NCI-H2029 (cell line): ENCODE data around the gene CTNNA3.

ENCODE experiments used
- DNase-seq: peaks from one replicate; lab custom pipeline; 2025; lab: John Stamatoyannopoulos, UW

The CTNNA3 gene

GRCh38 chr10:67015225-67015624 is 680.8 kb downstream of the CTNNA3 start:
- no peak for DNase-seq

GRCh38 chr10:67011981-67012380 is 684.0 kb downstream of the CTNNA3 start:
- no peak for DNase-seq

GRCh38 chr10:67011480-67011879 is 684.5 kb downstream of the CTNNA3 start:
- DNase-seq: no peak

- no peak for DNase-seq
Observed at GRCh38 chr10:67005981-67006380, 690.0 kb downstream of the CTNNA3 start.

DNA sequence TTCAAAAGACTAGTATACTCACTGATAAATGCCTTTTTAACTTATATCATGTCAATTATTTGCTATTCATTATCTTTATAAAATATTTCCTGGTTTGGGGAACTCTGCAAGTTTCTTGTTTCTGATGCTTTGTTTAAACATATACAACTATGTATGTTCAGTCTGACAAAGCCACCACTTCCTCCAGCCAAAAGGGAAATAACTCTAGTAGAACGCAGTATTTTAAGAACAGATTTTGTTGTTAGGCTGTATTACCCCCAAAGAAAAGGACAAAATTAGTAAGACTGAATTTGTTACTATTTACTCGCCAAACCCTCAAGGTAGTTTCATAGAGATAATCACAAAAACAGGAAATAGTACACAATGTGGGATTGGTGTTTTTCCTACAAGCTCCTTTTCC is 691.3 kb downstream of the CTNNA3 start:
- no peak for DNase-seq

DNA sequence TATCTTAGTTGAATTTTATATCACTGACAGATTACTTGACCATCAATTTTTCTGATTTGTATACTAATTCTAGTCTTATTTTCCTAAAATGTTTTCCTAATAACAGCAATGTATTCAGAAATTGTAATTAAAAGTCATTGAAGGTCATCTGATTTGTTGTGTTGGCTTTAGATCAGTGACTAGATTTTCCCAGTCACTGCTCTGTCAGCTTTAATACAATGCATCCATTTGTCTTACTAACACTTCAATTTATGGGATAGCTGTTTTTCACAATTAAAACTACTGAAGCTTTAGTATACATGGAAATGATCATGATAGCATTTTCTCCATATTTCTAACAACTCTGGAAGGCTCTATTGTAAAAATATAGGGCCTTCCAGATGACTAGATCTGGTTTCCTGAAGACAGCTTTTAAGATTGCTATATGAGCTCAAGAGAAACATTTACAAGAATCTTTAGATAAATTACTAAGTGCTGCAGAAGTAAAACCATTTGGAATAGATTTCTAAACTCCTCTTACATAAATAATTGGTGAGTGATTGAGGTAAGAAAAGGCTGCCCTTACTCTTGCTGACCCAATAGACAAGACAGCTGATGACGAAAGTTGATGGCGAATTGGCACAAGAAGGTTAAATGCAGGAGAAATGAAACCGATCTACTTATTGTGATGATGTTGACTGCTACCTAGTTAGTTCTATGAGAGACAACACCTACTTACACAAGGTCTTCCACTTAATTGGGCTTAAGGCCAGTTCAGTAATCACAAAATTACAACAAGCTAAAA is 696.0 kb downstream of the CTNNA3 start:
- no peak for DNase-seq

GRCh38 chr10:66996996-66997395 is 699.0 kb downstream of the CTNNA3 start:
- no peak for DNase-seq

- no peak for DNase-seq
Observed at GRCh38 chr10:66990143-66990830, 705.7 kb downstream of the CTNNA3 start.

DNA sequence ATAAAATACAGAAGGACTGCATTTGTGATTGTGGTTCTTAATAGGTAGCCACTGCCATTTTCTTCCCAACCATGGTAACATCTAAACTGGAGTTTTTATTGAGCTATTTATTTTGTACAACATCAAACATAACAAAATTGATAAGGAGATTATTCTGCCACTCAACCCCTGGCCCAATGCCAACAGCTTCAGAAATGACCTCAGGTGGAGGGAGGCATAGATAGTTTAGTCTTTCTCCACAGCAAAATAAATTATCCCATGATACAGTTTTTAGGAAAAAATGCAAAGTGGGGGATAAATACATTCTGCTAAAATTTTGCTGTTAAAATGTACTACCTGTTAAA is 712.5 kb downstream of the CTNNA3 start:
- no peak for DNase-seq

GRCh38 chr10:66982792-66983474 is 713.1 kb downstream of the CTNNA3 start:
- DNase-seq: no peak

DNA sequence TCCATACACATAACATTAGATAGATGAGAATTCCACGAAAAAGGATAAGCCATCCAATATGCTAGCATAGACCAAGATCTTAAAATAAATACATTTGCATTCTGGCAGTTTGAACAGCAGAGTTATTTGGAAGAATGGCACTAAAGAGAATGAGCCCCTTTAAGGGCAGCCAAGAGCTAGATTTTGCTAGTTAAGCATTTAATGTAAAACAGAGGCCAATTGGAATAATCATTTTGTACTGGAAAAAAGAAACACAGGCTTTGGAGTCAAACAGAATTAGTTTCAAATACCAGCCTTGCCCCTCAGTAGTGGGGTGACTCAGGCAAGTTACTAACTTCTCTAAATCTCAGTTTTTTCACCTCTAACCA is 714.0 kb downstream of the CTNNA3 start:
- no peak for DNase-seq

DNA sequence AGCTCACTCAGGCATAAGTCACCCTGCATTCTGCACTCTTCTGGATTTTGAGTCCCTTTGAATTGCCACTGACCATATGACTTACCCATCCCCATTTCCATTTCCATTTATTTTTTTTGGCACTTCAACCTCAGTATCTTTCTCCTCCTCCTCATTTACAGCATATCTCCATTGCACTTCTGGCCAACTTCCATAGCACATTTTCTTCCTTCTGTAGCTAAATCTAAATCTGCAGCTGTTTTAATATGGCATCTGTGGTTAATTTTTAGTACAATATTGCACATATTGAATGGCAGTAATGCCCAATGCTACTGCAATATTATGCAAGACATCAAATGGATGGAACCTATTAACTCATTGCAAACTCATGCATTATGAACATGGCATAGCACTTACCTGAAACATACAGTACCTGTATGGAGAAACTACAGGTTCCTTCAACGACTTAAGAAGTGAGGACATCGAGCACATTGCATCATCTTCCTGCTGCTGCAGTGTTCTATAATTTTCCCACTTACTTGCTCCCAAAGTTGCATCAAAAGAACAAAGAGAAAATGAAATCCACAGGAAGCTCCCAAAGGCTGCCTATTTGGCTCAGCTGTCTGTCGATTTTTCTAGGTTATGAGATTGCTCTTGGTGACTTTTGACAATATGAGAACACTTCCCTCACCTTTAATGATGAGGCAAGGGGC is 714.5 kb downstream of the CTNNA3 start:
- no peak for DNase-seq

DNA sequence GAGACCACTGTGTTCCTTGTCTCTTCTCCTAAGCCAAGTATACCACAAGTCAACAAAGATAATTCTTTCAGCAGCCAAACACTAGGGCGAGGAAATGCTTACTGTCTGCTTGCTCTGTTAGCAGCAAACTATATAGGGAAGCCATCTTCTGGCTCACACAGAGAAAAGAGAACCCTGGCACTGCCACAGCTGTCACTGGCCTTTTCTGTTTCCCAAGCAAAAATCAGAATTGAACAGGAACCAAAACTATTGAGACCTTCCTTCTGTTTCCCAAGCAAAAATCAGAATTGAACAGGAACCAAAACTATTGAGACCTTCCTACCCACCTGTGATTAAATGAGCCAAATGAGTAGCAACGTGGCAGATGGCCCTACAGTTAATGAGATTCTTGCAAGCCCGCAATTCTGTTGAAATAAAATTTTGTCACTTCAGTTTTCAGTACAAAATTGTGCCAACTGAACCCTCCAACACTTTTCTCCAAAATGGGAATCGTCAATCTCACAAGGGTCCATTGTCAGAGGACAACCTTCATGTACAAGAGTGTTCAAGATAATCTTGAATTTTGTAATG is 715.7 kb downstream of the CTNNA3 start:
- no peak for DNase-seq

DNA sequence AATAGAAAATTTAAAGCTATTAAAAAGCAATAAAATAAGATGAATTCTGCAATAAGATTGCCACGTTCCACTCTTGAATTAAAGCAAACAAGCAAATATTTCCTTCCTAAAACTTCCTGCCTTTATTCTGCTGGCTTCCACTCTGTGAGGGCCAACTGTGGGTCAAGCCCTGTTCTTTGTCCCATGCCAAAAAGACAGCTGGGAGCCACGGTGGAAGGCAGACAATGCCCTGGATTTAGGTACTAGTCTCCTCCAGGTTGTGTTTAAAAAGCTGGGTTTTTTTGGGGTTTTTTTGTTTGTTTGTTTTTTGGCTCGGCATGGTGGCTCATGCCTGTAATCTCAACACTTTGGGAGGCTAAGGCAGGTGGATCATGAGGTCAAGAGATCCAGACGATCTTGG is 731.0 kb downstream of the CTNNA3 start:
- DNase-seq: no peak

- DNase-seq: no peak
Observed at GRCh38 chr10:66958466-66958865, 737.5 kb downstream of the CTNNA3 start.

DNA sequence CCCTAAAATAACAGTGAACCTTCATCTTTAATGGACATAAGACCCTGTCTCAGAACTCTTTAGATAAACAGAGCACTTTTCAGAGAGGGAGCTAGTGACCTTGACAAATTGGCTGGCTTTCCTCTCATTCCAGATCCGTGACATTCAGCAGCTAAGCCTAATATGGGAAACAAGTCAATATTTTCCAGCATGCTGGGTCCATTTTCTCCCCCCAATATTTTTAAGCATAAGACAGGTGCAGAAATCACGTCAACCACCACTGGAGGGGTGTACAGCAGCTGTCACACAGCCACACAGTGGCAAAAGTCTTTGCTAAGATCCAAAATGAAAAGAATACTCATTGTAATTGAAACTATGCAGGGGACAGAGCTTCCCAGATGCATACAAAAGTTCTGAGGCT is 744.1 kb downstream of the CTNNA3 start:
- DNase-seq: no peak

- no peak for DNase-seq
Observed at GRCh38 chr10:66943590-66943989, 752.4 kb downstream of the CTNNA3 start.

DNA sequence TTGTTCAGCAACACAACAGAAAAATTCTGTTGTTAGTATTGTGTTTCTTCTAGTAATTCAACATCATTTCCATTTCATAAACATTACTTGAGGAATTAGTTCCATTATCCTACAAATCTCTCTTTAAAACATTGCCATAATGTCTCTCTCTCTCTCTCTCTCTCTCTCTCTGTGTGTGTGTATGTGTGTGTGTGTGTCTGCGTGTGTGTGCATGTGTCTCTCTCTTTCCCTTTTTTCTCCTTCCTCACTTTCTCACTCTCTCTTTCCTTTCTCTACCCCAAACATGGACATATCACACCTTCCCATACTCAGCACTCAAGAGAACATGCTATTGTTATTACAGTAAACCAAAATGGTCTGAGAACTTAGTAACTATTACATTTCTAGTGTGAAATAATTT is 753.6 kb downstream of the CTNNA3 start:
- no peak for DNase-seq

GRCh38 chr10:66941491-66941890 is 754.5 kb downstream of the CTNNA3 start:
- DNase-seq: no peak

- DNase-seq: no peak
Observed at GRCh38 chr10:66940965-66941364, 755.0 kb downstream of the CTNNA3 start.

- no peak for DNase-seq
Observed at GRCh38 chr10:66934711-66935110, 761.3 kb downstream of the CTNNA3 start.

DNA sequence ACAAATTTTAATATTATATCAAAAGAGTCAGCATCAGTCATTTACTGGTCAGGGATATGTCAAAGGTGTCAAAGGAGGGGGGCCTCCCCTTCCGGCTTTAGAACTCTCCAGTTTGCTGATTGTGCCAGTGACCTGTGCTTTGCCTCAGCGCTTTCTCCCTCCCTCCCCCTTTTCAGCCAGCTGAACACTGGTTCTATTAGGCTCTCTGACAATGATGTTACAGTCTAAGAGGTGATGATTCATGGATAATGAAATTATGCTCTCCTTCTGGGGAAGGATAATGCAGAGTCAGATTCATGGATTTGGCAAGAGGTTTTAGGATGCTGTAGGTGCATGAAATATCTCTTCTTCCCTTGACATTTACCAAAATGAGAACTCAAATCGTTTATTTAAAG is 764.0 kb downstream of the CTNNA3 start:
- DNase-seq: no peak
